Measurements from ENCODE around the gene FBN2. TPM values are rescaled to one million over a fixed set of nuclear protein-coding genes. Genes with fewer than 3 reads are reported as not detected.

The FBN2 gene
- 63.2 and 70.8 TPM in 2 replicates for total RNA-seq (2014; rRNA removed; shearing (Covaris generic))
- polyA plus RNA-seq (2016; fragmentation: Nextera tagmentation; extraction: Ambion mirVana): 15.2 and 15.7 TPM in 2 replicates

- Histone ChIP-seq H3K4me3 (peak within 1 kb of the TSS; percentile 82), H3K4me2 (ENCODE audit: unreplicated experiment) (peak within 1 kb of the TSS; percentile 83), H3K9ac (peak within 1 kb of the TSS; percentile 64), H3K79me2 (ENCODE audit: insufficient read depth) (peaks cover 12% of the 10 kb centered on the region; the same call in 1 of the 2 replicates), H3K4me1 (ENCODE audit: insufficient read depth) (peaks cover 3% of the 10 kb centered on the region; the same call in 1 of the 2 replicates), H3K9me3 (ENCODE audit: low read depth) (no peaks in the 10 kb centered on the region), H3K27ac (0 out of 2 replicates have a peak within 1 kb of the TSS, but pooled peaks have one; percentile 1), H3F3A (ENCODE audit: insufficient read depth) (0 out of 2 replicates have a peak, but pooled peaks cover 7% of the 10 kb centered on the region), H3K27me3 (replicated peaks; ENCODE audit: insufficient read depth) (0 out of 2 replicates have a peak, but pooled peaks cover 4% of the 10 kb centered on the region), H3K9me2 (ENCODE audit: insufficient read depth) (no peaks in the 10 kb centered on the region), H3K36me3 (ENCODE audit: low read depth) (no peaks in the 10 kb centered on the region; the same call in 1 of the 2 replicates), H4K20me1 (ENCODE audit: insufficient read depth) (no peaks in the 10 kb centered on the region), H2AFZ (peak within 1 kb of the TSS; percentile 84)
- WGBS, 2 experiments (ENCODE audit: low coverage in 1 of 2, low lambda C conversion rate in 2 of 2, missing lambda C conversion rate in 2 of 2): 3% methylated on average over 20 to 26 of the region's 26 CpGs
- TF ChIP-seq EZH2 (IDR thresholded peaks at IDR 0.05; ENCODE audit: insufficient read depth, poor library complexity, severe bottlenecking) (no peak), EZH2phosphoT487 (IDR thresholded peaks at IDR 0.05; ENCODE audit: insufficient read depth, low read depth) (no peak)
- DNase-seq: no peak
- in situ Hi-C loops (cut with MboI): no loop called here
Observed at GRCh38 chr5:128538000-128538249, at the start of gene FBN2. Gene FBN2 (minus strand): TSS chr5:128538245. CDS start chr5:128537603, 642 bp downstream.

- Histone ChIP-seq H3K4me1 (ENCODE audit: insufficient read depth) (no peaks in the 10 kb centered on the region), H3K9me2 (ENCODE audit: insufficient read depth) (0 out of 2 replicates have a peak, but pooled peaks cover 3% of the 10 kb centered on the region), H2AFZ (no peak overlapping the region; the same call in 1 of the 2 replicates), H3K36me3 (ENCODE audit: low read depth) (no peaks in the 10 kb centered on the region), H3K4me3 (no peak overlapping the region), H3F3A (ENCODE audit: insufficient read depth) (no peaks in the 10 kb centered on the region), H3K4me2 (ENCODE audit: unreplicated experiment) (no peak overlapping the region), H3K9ac (no peak overlapping the region), H4K20me1 (ENCODE audit: insufficient read depth) (no peaks in the 10 kb centered on the region), H3K27me3 (replicated peaks; ENCODE audit: insufficient read depth) (no peaks in the 10 kb centered on the region), H3K9me3 (ENCODE audit: low read depth) (no peaks in the 10 kb centered on the region), H3K27ac (no peak overlapping the region), H3K79me2 (ENCODE audit: insufficient read depth) (no peaks in the 10 kb centered on the region)
- TF ChIP-seq EZH2phosphoT487 (IDR thresholded peaks at IDR 0.05; ENCODE audit: insufficient read depth, low read depth) (no peak), EZH2 (IDR thresholded peaks at IDR 0.05; ENCODE audit: insufficient read depth, poor library complexity, severe bottlenecking) (no peak)
- in situ Hi-C loops (cut with MboI): no loop called here
- WGBS, 2 experiments (ENCODE audit: low coverage in 1 of 2, low lambda C conversion rate in 2 of 2, missing lambda C conversion rate in 2 of 2): 40 to 48% methylated on average over 2 of the region's 2 CpGs
- no peak for DNase-seq
Observed at GRCh38 chr5:128587275-128587674, 49.2 kb upstream of the FBN2 start.

GRCh38 chr5:128586848-128587247 lies 48.8 kb upstream of the FBN2 start:
- no peaks in the 10 kb centered on the region for H3K79me2 ChIP-seq (ENCODE audit: insufficient read depth)
- DNase-seq: no peak
- in situ Hi-C loops (cut with MboI): no loop called here
- no peaks in the 10 kb centered on the region for H4K20me1 ChIP-seq (ENCODE audit: insufficient read depth)
- no peaks in the 10 kb centered on the region for H3K36me3 ChIP-seq (ENCODE audit: low read depth)
- H3K4me3 ChIP-seq: no peak overlapping the region
- H3K9me3 ChIP-seq (ENCODE audit: low read depth): no peaks in the 10 kb centered on the region
- 22 to 26% methylated on average over 1 of the region's 1 CpG for WGBS, 2 experiments (ENCODE audit: low coverage in 1 of 2, low lambda C conversion rate in 2 of 2, missing lambda C conversion rate in 2 of 2)
- no peak overlapping the region; the same call in 1 of the 2 replicates for H2AFZ ChIP-seq
- H3K27ac ChIP-seq: no peak overlapping the region
- H3F3A ChIP-seq (ENCODE audit: insufficient read depth): no peaks in the 10 kb centered on the region
- H3K4me1 ChIP-seq (ENCODE audit: insufficient read depth): no peaks in the 10 kb centered on the region
- 0 out of 2 replicates have a peak, but pooled peaks cover 3% of the 10 kb centered on the region for H3K9me2 ChIP-seq (ENCODE audit: insufficient read depth)
- H3K9ac ChIP-seq: no peak overlapping the region
- no peaks in the 10 kb centered on the region for H3K27me3 ChIP-seq (replicated peaks; ENCODE audit: insufficient read depth)
- TF ChIP-seq EZH2phosphoT487 (IDR thresholded peaks at IDR 0.05; ENCODE audit: insufficient read depth, low read depth) (no peak), EZH2 (IDR thresholded peaks at IDR 0.05; ENCODE audit: insufficient read depth, poor library complexity, severe bottlenecking) (no peak)
- H3K4me2 ChIP-seq (ENCODE audit: unreplicated experiment): no peak overlapping the region

GRCh38 chr5:128579639-128580038 lies 41.6 kb upstream of the FBN2 start:
- in situ Hi-C loops (cut with MboI): no loop called here
- no peak overlapping the region for H2AFZ ChIP-seq
- WGBS, 2 experiments (ENCODE audit: low coverage in 1 of 2, low lambda C conversion rate in 2 of 2, missing lambda C conversion rate in 2 of 2): 16 to 32% methylated on average over 4 of the region's 4 CpGs

More at GRCh38 chr5:128579639-128580038, 41.6 kb upstream of the FBN2 start:
- Histone ChIP-seq H3K27ac (peak overlapping the region; percentile 32), H3F3A (ENCODE audit: insufficient read depth) (no peaks in the 10 kb centered on the region), H3K9me3 (ENCODE audit: low read depth) (no peaks in the 10 kb centered on the region), H3K4me3 (0 out of 2 replicates have a peak overlapping the region, but pooled peaks have one; percentile 21), H3K9ac (no peak overlapping the region), H3K36me3 (ENCODE audit: low read depth) (no peaks in the 10 kb centered on the region), H3K9me2 (ENCODE audit: insufficient read depth) (no peaks in the 10 kb centered on the region), H3K79me2 (ENCODE audit: insufficient read depth) (no peaks in the 10 kb centered on the region), H4K20me1 (ENCODE audit: insufficient read depth) (no peaks in the 10 kb centered on the region), H3K27me3 (replicated peaks; ENCODE audit: insufficient read depth) (no peaks in the 10 kb centered on the region), H3K4me2 (ENCODE audit: unreplicated experiment) (peak overlapping the region; percentile 28), H3K4me1 (ENCODE audit: insufficient read depth) (peaks cover 17% of the 10 kb centered on the region; the same call in 1 of the 2 replicates)
- TF ChIP-seq EZH2phosphoT487 (IDR thresholded peaks at IDR 0.05; ENCODE audit: insufficient read depth, low read depth) (no peak), EZH2 (IDR thresholded peaks at IDR 0.05; ENCODE audit: insufficient read depth, poor library complexity, severe bottlenecking) (no peak)
- peak; percentile 38 for DNase-seq
